Sigmoid colon (tissue), 7 donors: Measurements from ENCODE around the gene IKZF1. TPM values are rescaled to one million over a fixed set of nuclear protein-coding genes. Genes with fewer than 3 reads are reported as not detected.
A peak's percentile ranks its signal among the peaks of the same experiment; 100 is the strongest.

Experiments
- DNase-seq: peaks from one replicate; pipeline ENCODE4 v3.0.0-alpha.2; 2019
- H3K27ac ChIP-seq, 4 donors: fragments of 200-600 bp; sonication (generic); one replicate each; pipeline ENCODE4 v1.5.1; 2016 to 2019; ENCODE audit warnings: mild to moderate bottlenecking in 1 of 4
- H3K27me3 ChIP-seq, 3 donors: fragments of 200-600 bp; sonication (generic); one replicate each; pipeline ENCODE4 v1.5.1; 2019; ENCODE audit warnings: mild to moderate bottlenecking in 1 of 3
- H3K36me3 ChIP-seq, 4 donors: fragments of 200-600 bp; sonication (generic); one replicate each; pipeline ENCODE4 v1.5.1; 2016 to 2019
- H3K4me1 ChIP-seq, 4 donors: fragments of 200-600 bp; sonication (generic); one replicate each; pipeline ENCODE4 v1.5.1; 2017 to 2019
- H3K4me3 ChIP-seq, 4 donors: fragments of 200-600 bp; sonication (generic); one replicate each; pipeline ENCODE4 v1.5.1; 2017 to 2019; ENCODE audit warnings: mild to moderate bottlenecking in 2 of 4, moderate library complexity in 1 of 4
- H3K9me3 ChIP-seq, 4 donors: fragments of 200-600 bp in 3 of 4; sonication (generic) in 3 of 4; one replicate each; pipeline versions ENCODE4 v1.5.1 to v1.6.1; 2013 to 2019
- EP300 ChIP-seq, 4 donors: sonication (generic); formaldehyde crosslinking; IDR thresholded peaks; one replicate each; pipeline ENCODE4 v1.6.1; 2017; ENCODE audit warnings: antibody characterized with exemption in 4 of 4
- POLR2A ChIP-seq, 2 donors: fragments of 450-650 bp; IDR thresholded peaks; one replicate each; pipeline ENCODE4 v1.6.1; 2016; ENCODE audit warnings: antibody characterized with exemption in 2 of 2, mild to moderate bottlenecking in 2 of 2, moderate library complexity in 2 of 2
- POLR2AphosphoS5 ChIP-seq, 4 donors: sonication (generic); formaldehyde crosslinking; IDR thresholded peaks; one replicate each; pipeline ENCODE4 v1.6.1; 2017; ENCODE audit warnings: antibody characterized with exemption in 4 of 4
- WGBS, 2 donors: extraction: QIAGEN DNeasy Blood & Tissue Kit; methylation state at CpG; one replicate each; pipeline ENCODE4 v1.1.7; 2013; 5-methylcytosine and 5-hydroxymethylcytosine counted together
- intact Hi-C: fragments of 100-400 bp; cut with DNase I; formaldehyde crosslinking; loops from one replicate; pipeline ENCODE4 v1.15.1; 2023
- polyA plus RNA-seq, 3 donors: library from polyadenylated mRNA; stranded (reverse); fragments of 200-250 nt; gene quantifications; one replicate each; pipeline ENCODE4 v1.2.3, GENCODE V29; 2013
- small RNA-seq, 3 donors: library from RNA; depleted of rRNA; stranded (forward); fragments of <200 nt; gene quantifications; one replicate each; pipeline ENCODE3, GENCODE V24; 2016
- total RNA-seq, 4 donors: library from RNA; depleted of rRNA; stranded (reverse); fragments of >200 nt; gene quantifications; one replicate each; pipeline ENCODE4 v1.1.0, GENCODE V29; 2016
- TF ChIP-seq, protein P1 (sequence below), 4 experiments: fragments of 450-650 bp in 3 of 4; fragments of 200-600 bp in 1 of 4; IDR thresholded peaks; one replicate each; pipeline ENCODE4 v1.5.1; 2016 to 2019; ENCODE audit warnings: antibody characterized with exemption in 4 of 4, mild to moderate bottlenecking in 3 of 4, moderate library complexity in 2 of 4
- donor health status: healthy with polysubstance abuse.
- donor health status: Bipolar disorder and iron deficiency.
- donor health status: healthy.

The IKZF1 gene
- total and polyA plus RNA-seq, 7 donors: 1.8 to 29.9 (median 6.4) TPM

GRCh38 chr7:50448823-50449222, 144.3 kb downstream of the IKZF1 start:
- no peak overlapping the region for H3K27ac ChIP-seq
- no peaks in the 10 kb centered on the region for H3K27me3 ChIP-seq
- peaks cover 0 to 32% (median 16%) of the 10 kb centered on the region in 4 donors for H3K36me3 ChIP-seq
- no peak for DNase-seq
- H3K4me3 ChIP-seq: no peak overlapping the region
- intact Hi-C loops: no loop called here
- no peaks in the 10 kb centered on the region for H3K9me3 ChIP-seq
- no peak for TF ChIP-seq POLR2AphosphoS5 (IDR thresholded peaks at IDR 0.05)
- TF ChIP-seq EP300 (IDR thresholded peaks at IDR 0.05): no peak
- no peak for TF ChIP-seq POLR2A (IDR thresholded peaks at IDR 0.05)
- TF ChIP-seq, protein P1, sequence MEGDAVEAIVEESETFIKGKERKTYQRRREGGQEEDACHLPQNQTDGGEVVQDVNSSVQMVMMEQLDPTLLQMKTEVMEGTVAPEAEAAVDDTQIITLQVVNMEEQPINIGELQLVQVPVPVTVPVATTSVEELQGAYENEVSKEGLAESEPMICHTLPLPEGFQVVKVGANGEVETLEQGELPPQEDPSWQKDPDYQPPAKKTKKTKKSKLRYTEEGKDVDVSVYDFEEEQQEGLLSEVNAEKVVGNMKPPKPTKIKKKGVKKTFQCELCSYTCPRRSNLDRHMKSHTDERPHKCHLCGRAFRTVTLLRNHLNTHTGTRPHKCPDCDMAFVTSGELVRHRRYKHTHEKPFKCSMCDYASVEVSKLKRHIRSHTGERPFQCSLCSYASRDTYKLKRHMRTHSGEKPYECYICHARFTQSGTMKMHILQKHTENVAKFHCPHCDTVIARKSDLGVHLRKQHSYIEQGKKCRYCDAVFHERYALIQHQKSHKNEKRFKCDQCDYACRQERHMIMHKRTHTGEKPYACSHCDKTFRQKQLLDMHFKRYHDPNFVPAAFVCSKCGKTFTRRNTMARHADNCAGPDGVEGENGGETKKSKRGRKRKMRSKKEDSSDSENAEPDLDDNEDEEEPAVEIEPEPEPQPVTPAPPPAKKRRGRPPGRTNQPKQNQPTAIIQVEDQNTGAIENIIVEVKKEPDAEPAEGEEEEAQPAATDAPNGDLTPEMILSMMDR (IDR thresholded peaks at IDR 0.05): no peak
- peaks cover 0 to 17% (median 13%) of the 10 kb centered on the region in 4 donors for H3K4me1 ChIP-seq

GRCh38 chr7:50449501-50449880, 145.0 kb downstream of the IKZF1 start:
- 8 to 16% methylated on average over 5 of the region's 5 CpGs for WGBS, 2 donors
- Histone ChIP-seq H3K4me1 (peaks cover 0 to 17% (median 13%) of the 10 kb centered on the region in 4 donors), H3K27ac (peak overlapping the region; percentile 79 to 83 (median 81)), H3K36me3 (peaks cover 0 to 27% (median 16%) of the 10 kb centered on the region in 4 donors), H3K27me3 (no peaks in the 10 kb centered on the region), H3K9me3 (no peaks in the 10 kb centered on the region), H3K4me3 (peak overlapping the region; percentile 63 to 92 (median 80))
- intact Hi-C loops: no loop called here
- TF ChIP-seq EP300 (IDR thresholded peaks at IDR 0.05): no peak
- TF ChIP-seq, protein P1 (IDR thresholded peaks at IDR 0.05): no peak
- TF ChIP-seq POLR2AphosphoS5 (IDR thresholded peaks at IDR 0.05): no peak
- no peak for TF ChIP-seq POLR2A (IDR thresholded peaks at IDR 0.05)
- no peak for DNase-seq

DNA sequence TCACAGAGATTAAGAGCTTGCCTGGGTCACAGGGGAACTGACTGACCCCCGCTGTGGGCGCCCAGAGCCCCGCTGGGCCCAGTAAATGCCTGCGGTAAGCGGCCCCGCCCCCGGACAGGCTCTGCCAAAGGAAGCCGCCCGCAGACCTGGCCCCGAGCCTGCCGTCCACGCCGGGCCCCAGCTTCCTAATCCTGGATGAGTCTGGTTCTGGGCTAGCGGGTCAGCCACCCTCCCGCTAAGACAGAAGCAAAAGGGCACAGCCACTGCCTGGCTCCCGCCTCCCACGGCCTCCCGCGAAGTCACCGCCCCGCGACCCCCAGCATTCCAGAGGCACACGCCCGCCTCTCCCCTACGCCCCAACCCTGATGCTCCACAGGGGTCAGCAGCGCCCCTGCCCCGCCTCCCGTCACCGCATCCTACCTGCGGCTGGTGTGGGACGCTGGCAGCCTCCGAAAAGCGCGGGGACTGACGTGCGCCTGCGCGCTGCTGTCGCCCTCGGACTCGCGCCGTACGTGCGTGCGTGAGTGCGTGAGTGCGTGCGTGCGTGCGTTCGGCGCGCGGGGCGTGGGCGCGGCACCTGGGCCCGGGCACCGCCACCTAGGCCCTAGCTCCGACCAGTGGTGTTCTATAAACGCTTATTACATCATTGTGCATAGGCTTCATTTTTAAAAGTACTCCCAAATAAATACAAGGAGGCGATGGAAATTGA, 145.5 kb downstream of the IKZF1 start, which contains the start of gene FIGNL1:
FIGNL1 (minus strand) TSS at position 470 of the 709 bp plus-strand sequence. CDS start 3,063 bp downstream, outside the sequence.
- DNase-seq: peak; percentile 83
- intact Hi-C loops: no loop called here
- H3K27me3 ChIP-seq: no peaks in the 10 kb centered on the region
- peak within 1 kb of the TSS; percentile 79 to 83 (median 81) for H3K27ac ChIP-seq
- H3K4me1 ChIP-seq: peaks cover 0 to 17% (median 13%) of the 10 kb centered on the region in 4 donors
- WGBS, 2 donors: 1% methylated on average over 63 of the region's 63 CpGs
- peaks cover 0 to 22% (median 14%) of the 10 kb centered on the region in 4 donors for H3K36me3 ChIP-seq
- TF ChIP-seq, protein P1 (IDR thresholded peaks at IDR 0.05): no peak
- peak; percentile 31 to 72 (median 68) for TF ChIP-seq POLR2AphosphoS5 (IDR thresholded peaks at IDR 0.05)
- TF ChIP-seq POLR2A (IDR thresholded peaks at IDR 0.05): no peak
- TF ChIP-seq EP300 (IDR thresholded peaks at IDR 0.05): peak in 1 of 4 donors; percentile 32
- peak within 1 kb of the TSS; percentile 63 to 92 (median 80) for H3K4me3 ChIP-seq
- H3K9me3 ChIP-seq: no peaks in the 10 kb centered on the region

- Histone ChIP-seq H3K9me3 (no peaks in the 10 kb centered on the region), H3K36me3 (peaks cover 0 to 16% (median 10%) of the 10 kb centered on the region in 4 donors), H3K4me3 (peak overlapping the region; percentile 63 to 92 (median 80)), H3K27ac (peak overlapping the region; percentile 79 to 83 (median 81)), H3K27me3 (no peaks in the 10 kb centered on the region), H3K4me1 (peaks cover 0 to 17% (median 13%) of the 10 kb centered on the region in 4 donors)
- TF ChIP-seq EP300 (IDR thresholded peaks at IDR 0.05) (no peak), POLR2AphosphoS5 (IDR thresholded peaks at IDR 0.05) (no peak), POLR2A (IDR thresholded peaks at IDR 0.05) (no peak)
- TF ChIP-seq, protein P1 (IDR thresholded peaks at IDR 0.05): no peak
- intact Hi-C loops: no loop called here
- 21 to 39% methylated on average over 32 of the region's 32 CpGs for WGBS, 2 donors
- no peak for DNase-seq
These were observed 146.1 kb downstream of the IKZF1 start for GRCh38 chr7:50450590-50451032.

Small RNA genes lying within 50 kb of the gene (small RNA-seq; reads per million reads assigned to genes)
- 0 reads per million in 3 donors for gene RNU6-1091P

Other genes with a start within 250 kb of the IKZF1 start
- not detected for gene ZPBP, start 211.5 kb upstream of the IKZF1 start, total RNA-seq
- not detected for gene ZPBP, start 211.5 kb upstream of the IKZF1 start, polyA plus RNA-seq
- 1 to 10 TPM; 6.9 to 8.6 (median 7.2) TPM for gene FIGNL1, start 145.6 kb downstream of the IKZF1 start, total RNA-seq
- gene FIGNL1, start 145.6 kb downstream of the IKZF1 start, polyA plus RNA-seq: 1 to 10 TPM in 2 of 3 donors, under 1 TPM in 1; 0.60 to 6.4 (median 6.0) TPM